HT1080 (cell line): ENCODE results near the gene PTCRA. TPM values are rescaled to one million over a fixed set of nuclear protein-coding genes. Genes with fewer than 3 reads are reported as not detected.
A peak's percentile ranks its signal among the peaks of the same experiment; 100 is the strongest.
"Not testable (repeated sequence)": the region's sequence is repeated elsewhere in the genome, so short reads cannot be mapped to it uniquely, and the experiment has no call there.

Source experiments
- DNase-seq: peaks from one replicate; pipeline ENCODE4 v3.0.0-alpha.2; 2015; ENCODE audit warnings: low read depth
- polyA plus RNA-seq, 2 experiments: library from polyadenylated mRNA; depleted of rRNA; stranded (reverse); fragments of >200 nt; gene quantifications; 2 replicates each; pipeline ENCODE4 v1.2.3, GENCODE V29; 2015
- total RNA-seq: library from RNA; depleted of rRNA; stranded (reverse); fragments of >200 nt; shearing (Covaris generic); gene quantifications from 2 replicates; pipeline ENCODE4 v1.2.3, GENCODE V29; 2014; rRNA removed

The PTCRA gene
- total RNA-seq = not detected in 2 replicates
- polyA plus RNA-seq (2015; cell fraction: cytosol; rRNA removed) = not detected in 2 replicates
- polyA plus RNA-seq (2015; cell fraction: nucleus; rRNA removed) = not detected in 2 replicates

GRCh38 chr6:42915732-42916131, at the start of gene PTCRA:
TSS of gene PTCRA (plus strand) at chr6:42916053. CDS start at chr6:42916070, 17 bp downstream.
- DNase-seq = no peak

- DNase-seq = no peak
Observed at GRCh38 chr6:42870145-42870936, 45.5 kb upstream of the PTCRA start.

- DNase-seq = no peak
Observed at GRCh38 chr6:42871711-42872110, 44.1 kb upstream of the PTCRA start.

- DNase-seq = no peak
Observed at GRCh38 chr6:42873313-42873712, 42.5 kb upstream of the PTCRA start.

- DNase-seq = no peak
Observed at GRCh38 chr6:42877695-42878094, 38.2 kb upstream of the PTCRA start.

- DNase-seq = peak; percentile 86
Observed at GRCh38 chr6:42879372-42880239, 36.2 kb upstream of the PTCRA start, which contains the start of gene RPL7L1. TSS of gene RPL7L1 (plus strand) at chr6:42879616. CDS start at chr6:42879911, 295 bp downstream.

GRCh38 chr6:42880240-42880817, 35.5 kb upstream of the PTCRA start:
- not testable (repeated sequence) for DNase-seq

GRCh38 chr6:42880871-42881270, 35.0 kb upstream of the PTCRA start:
- not testable (repeated sequence) for DNase-seq

GRCh38 chr6:42885702-42886101, 30.2 kb upstream of the PTCRA start:
- no peak for DNase-seq

- DNase-seq = not testable (repeated sequence)
Observed at GRCh38 chr6:42888201-42888600, 27.7 kb upstream of the PTCRA start.

GRCh38 chr6:42889815-42890214, 26.0 kb upstream of the PTCRA start:
- DNase-seq = no peak

- peak; percentile 89 for DNase-seq
Observed at GRCh38 chr6:42890311-42891198, 25.3 kb upstream of the PTCRA start.

- no peak for DNase-seq
Observed at GRCh38 chr6:42891199-42891722, 24.6 kb upstream of the PTCRA start.

GRCh38 chr6:42894041-42894828, 21.6 kb upstream of the PTCRA start:
- not testable (repeated sequence) for DNase-seq

GRCh38 chr6:42896178-42896719, 19.6 kb upstream of the PTCRA start:
- DNase-seq = no peak

- DNase-seq = peak; percentile 46
Observed at GRCh38 chr6:42898891-42899361, 16.9 kb upstream of the PTCRA start.

GRCh38 chr6:42899871-42900270, 16.0 kb upstream of the PTCRA start:
- DNase-seq = no peak

GRCh38 chr6:42901538-42901957, 14.3 kb upstream of the PTCRA start:
- DNase-seq = peak; percentile 71
